CD4-positive, alpha-beta T cell (primary cell): ENCODE measurements around the gene ETS2. TPM values are rescaled to one million over a fixed set of nuclear protein-coding genes. Genes with fewer than 3 reads are reported as not detected.
A peak's percentile ranks its signal among the peaks of the same experiment; 100 is the strongest.

Experiments
- ATAC-seq: fragments of 200-7000 bp; cut with Tn5 transposase; one replicate; pipeline ENCODE4 v1.10.0; 2022; ENCODE audit warnings: mild to moderate bottlenecking; ENCODE audit not compliant: poor library complexity
- CTCF ChIA-PET: fragments of 350-600 bp; sonication (Branson Sonifier 250); formaldehyde crosslinking; loops from one replicate; lab custom pipeline; 2021; ENCODE audit warnings: antibody characterized with exemption, inconsistent platforms; lab: Charles Lee
- POLR2A ChIA-PET: fragments of 350-600 bp; sonication (Branson Sonifier 250); formaldehyde crosslinking; loops from one replicate; lab custom pipeline; 2021; ENCODE audit warnings: antibody characterized with exemption, inconsistent platforms; lab: Charles Lee
- DNase-seq, 14 experiments: peaks; one replicate each; pipeline ENCODE4 v3.0.0-alpha.2; 2013 to 2020; ENCODE audit warnings: mixed read lengths in 2 of 14
- H3K27ac ChIP-seq, 2 donors: one replicate each; pipeline versions ENCODE4 v1.5.1 to v1.7.0; 2013; ENCODE audit warnings: low read length in 2 of 2, low read depth in 1 of 2, mild to moderate bottlenecking in 1 of 2
- H3K27me3 ChIP-seq, 2 experiments: 1 replicate in 1 of 2; 2 replicates in 1 of 2; pipeline versions ENCODE4 v1.6.1 to v1.7.0; 2013; ENCODE audit warnings: low read length in 2 of 2, control low read depth in 1 of 2, mild to moderate bottlenecking in 1 of 2, moderate library complexity in 1 of 2; ENCODE audit not compliant: insufficient read depth in 2 of 2, control insufficient read depth in 1 of 2
- H3K36me3 ChIP-seq: one replicate; pipeline ENCODE4 v1.6.1; 2013; ENCODE audit warnings: low read length, control low read depth; ENCODE audit not compliant: insufficient read depth
- H3K4me1 ChIP-seq: one replicate; pipeline ENCODE4 v1.6.1; 2013; ENCODE audit warnings: low read length, control low read depth; ENCODE audit not compliant: insufficient read depth
- H3K4me3 ChIP-seq: one replicate; pipeline ENCODE4 v1.5.1; 2013; ENCODE audit warnings: mild to moderate bottlenecking, low read length, moderate library complexity
- H3K9me3 ChIP-seq, 2 experiments: 1 replicate in 1 of 2; 2 replicates in 1 of 2; pipeline versions ENCODE4 v1.6.1 to v1.7.0; 2013; ENCODE audit warnings: low read length in 2 of 2, mild to moderate bottlenecking in 2 of 2, control low read depth in 1 of 2, moderate library complexity in 1 of 2; ENCODE audit not compliant: control insufficient read depth in 1 of 2, insufficient read depth in 1 of 2
- H3K27ac Mint-ChIP-seq: one replicate; pipeline ENCODE4 v1.8.0; 2020; ENCODE audit warnings: mixed read lengths
- H3K27me3 Mint-ChIP-seq: one replicate; pipeline ENCODE4 v1.8.0; 2021; ENCODE audit warnings: mixed read lengths
- H3K36me3 Mint-ChIP-seq: one replicate; pipeline ENCODE4 v1.8.0; 2021; ENCODE audit warnings: low read depth, mixed read lengths
- H3K4me1 Mint-ChIP-seq: one replicate; pipeline ENCODE4 v1.8.0; 2021; ENCODE audit warnings: low read depth, mixed read lengths
- H3K4me3 Mint-ChIP-seq: one replicate; pipeline ENCODE4 v1.8.0; 2020; ENCODE audit warnings: mild to moderate bottlenecking, mixed read lengths
- H3K9me3 Mint-ChIP-seq: one replicate; pipeline ENCODE4 v1.8.0; 2020; ENCODE audit warnings: mixed read lengths
- intact Hi-C, 2 experiments: fragments of 100-400 bp; cut with DNase I in 1 of 2; cut with micrococcal nuclease in 1 of 2; formaldehyde crosslinking; loops; one replicate each; pipeline versions ENCODE4 v1.15.1 to v1.9.0; 2023 to 2025; cut with DNase I, micrococcal nuclease
- total RNA-seq, 174 experiments: library from RNA in 2 of 174; stranded (reverse) in 2 of 174; gene quantifications; one replicate each; pipeline ENCODE4 v1.2.3 and lab custom pipeline; 2021 to 2026
- TF ChIP-seq, protein P1 (sequence below): fragments of 200-600 bp; IDR thresholded peaks from one replicate; pipeline ENCODE4 v1.8.0; 2022; ENCODE audit warnings: antibody characterized with exemption, mild to moderate bottlenecking

The ETS2 gene
- total RNA-seq, 2 experiments from 2014 or later = 11.4 to 13.9 TPM

DNA sequence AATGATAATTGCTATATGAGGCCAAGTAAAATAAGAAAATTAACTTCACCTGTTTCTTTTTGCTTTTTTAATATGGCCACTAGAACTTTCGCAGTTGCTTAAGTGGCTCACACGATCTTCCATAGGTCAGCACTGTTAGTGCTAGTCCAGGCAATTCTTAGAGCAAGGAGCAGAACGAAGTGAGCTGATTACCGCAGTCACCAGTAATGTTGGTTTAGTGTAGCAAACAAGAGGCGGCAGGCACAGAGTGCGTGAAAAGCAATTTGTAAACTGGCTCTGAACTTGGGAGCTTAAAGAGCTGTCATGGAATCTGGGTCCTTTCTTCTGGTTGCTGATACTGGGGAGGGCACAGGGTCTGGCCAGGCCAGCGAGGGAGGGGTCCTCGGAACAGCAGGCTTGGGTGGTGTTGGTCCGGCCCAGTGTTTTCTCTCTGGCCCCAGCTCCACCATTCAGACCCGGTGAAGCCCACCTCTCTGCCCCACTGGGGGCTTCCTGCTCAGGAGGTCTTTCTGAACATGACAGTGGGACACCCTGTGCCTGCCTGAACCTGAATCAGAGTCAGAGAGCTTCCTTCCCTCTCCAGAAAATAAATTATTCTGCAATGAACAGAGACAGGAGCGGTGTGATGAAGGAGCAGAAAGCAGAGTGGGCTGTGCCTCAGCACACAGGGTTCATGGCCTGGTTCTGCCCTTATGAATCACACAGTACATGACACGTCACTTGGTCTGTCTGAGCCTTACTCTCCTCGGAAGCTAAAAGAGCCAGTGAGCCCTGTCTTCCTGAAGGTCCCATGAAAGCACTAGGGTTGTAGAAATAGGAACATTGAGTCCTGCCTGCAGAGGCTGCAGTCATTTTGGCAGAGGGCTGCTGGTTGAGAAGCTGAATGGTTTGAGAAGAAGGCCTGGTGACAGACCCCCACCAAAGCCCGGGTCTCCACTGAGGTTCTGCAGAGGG, 11.9 kb downstream of the ETS2 start:
- Mint-ChIP-seq H3K27me3 (no peaks in the 10 kb centered on the region), H3K9me3 (no peaks in the 10 kb centered on the region), H3K4me1 (no peaks in the 10 kb centered on the region), H3K27ac (no peak overlapping the region), H3K4me3 (no peak overlapping the region), H3K36me3 (peaks cover 97% of the 10 kb centered on the region)
- H3K27me3 ChIP-seq = no peaks in the 10 kb centered on the region
- no peak overlapping the region for H3K27ac ChIP-seq
- no peaks in the 10 kb centered on the region for H3K9me3 ChIP-seq
- POLR2A ChIA-PET = no interaction called here
- H3K4me3 ChIP-seq = no peak overlapping the region
- H3K4me1 ChIP-seq = no peaks in the 10 kb centered on the region
- intact Hi-C loops = no loop called here
- CTCF ChIA-PET = interaction anchor here (1.1 kb wide), 1 partner anchor 83 kb away, joined by 3 read pairs; no protein-coding TSS in a partner anchor
- TF ChIP-seq, protein P1, sequence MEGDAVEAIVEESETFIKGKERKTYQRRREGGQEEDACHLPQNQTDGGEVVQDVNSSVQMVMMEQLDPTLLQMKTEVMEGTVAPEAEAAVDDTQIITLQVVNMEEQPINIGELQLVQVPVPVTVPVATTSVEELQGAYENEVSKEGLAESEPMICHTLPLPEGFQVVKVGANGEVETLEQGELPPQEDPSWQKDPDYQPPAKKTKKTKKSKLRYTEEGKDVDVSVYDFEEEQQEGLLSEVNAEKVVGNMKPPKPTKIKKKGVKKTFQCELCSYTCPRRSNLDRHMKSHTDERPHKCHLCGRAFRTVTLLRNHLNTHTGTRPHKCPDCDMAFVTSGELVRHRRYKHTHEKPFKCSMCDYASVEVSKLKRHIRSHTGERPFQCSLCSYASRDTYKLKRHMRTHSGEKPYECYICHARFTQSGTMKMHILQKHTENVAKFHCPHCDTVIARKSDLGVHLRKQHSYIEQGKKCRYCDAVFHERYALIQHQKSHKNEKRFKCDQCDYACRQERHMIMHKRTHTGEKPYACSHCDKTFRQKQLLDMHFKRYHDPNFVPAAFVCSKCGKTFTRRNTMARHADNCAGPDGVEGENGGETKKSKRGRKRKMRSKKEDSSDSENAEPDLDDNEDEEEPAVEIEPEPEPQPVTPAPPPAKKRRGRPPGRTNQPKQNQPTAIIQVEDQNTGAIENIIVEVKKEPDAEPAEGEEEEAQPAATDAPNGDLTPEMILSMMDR = no peak
- DNase-seq (peak in 1 of 14 experiments; percentile 37), ATAC-seq (no peak)
- H3K36me3 ChIP-seq = peaks cover 94% of the 10 kb centered on the region

- Mint-ChIP-seq H3K36me3 (peaks cover 97% of the 10 kb centered on the region), H3K27ac (no peak overlapping the region), H3K27me3 (no peaks in the 10 kb centered on the region), H3K9me3 (no peaks in the 10 kb centered on the region), H3K4me3 (no peak overlapping the region), H3K4me1 (no peaks in the 10 kb centered on the region)
- Histone ChIP-seq H3K27ac (no peak overlapping the region), H3K27me3 (no peaks in the 10 kb centered on the region), H3K9me3 (no peaks in the 10 kb centered on the region), H3K4me3 (no peak overlapping the region), H3K36me3 (peaks cover 92% of the 10 kb centered on the region), H3K4me1 (no peaks in the 10 kb centered on the region)
- DNase-seq = no peak
- intact Hi-C loops = no loop called here
- TF ChIP-seq, protein P1 = no peak
- ChIA-PET POLR2A (no interaction called here), CTCF (interaction anchor here (1.1 kb wide), 1 partner anchor 84 kb away, joined by 3 read pairs; no protein-coding TSS in a partner anchor)
- no peak for ATAC-seq
These were observed 12.6 kb downstream of the ETS2 start for GRCh38 chr21:38818325-38818723.

DNA sequence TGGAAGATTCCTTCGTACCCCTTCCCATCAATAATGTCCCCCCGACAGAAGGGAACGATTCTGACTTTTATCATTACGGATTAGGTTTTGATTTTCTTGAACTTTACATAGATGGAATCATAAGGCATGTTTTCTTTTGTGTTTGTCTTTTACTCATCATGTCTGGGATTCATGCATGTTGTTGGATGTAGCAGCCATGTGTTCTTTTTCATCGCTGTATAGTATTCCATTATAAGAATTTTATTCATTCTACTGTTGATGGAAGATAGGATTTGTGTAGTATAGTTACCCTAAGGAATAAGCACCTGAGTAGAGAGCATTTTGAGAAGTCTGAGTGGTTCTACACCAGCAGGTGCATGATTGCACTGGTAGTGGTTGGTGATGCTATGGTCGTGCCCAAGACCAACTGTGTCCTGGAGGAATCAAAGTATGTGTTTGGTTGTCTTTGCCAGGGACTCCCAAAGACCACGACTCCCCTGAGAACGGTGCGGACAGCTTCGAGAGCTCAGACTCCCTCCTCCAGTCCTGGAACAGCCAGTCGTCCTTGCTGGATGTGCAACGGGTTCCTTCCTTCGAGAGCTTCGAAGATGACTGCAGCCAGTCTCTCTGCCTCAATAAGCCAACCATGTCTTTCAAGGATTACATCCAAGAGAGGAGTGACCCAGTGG, 13.5 kb downstream of the ETS2 start:
- H3K4me3 ChIP-seq = no peak overlapping the region
- H3K4me3 Mint-ChIP-seq = no peak overlapping the region
- no peaks in the 10 kb centered on the region for H3K9me3 Mint-ChIP-seq
- H3K4me1 ChIP-seq = no peaks in the 10 kb centered on the region
- no peaks in the 10 kb centered on the region for H3K4me1 Mint-ChIP-seq
- H3K27me3 ChIP-seq = no peaks in the 10 kb centered on the region
- no peak for ATAC-seq
- H3K27ac Mint-ChIP-seq = no peak overlapping the region
- H3K36me3 ChIP-seq = peaks cover 92% of the 10 kb centered on the region
- H3K9me3 ChIP-seq = no peaks in the 10 kb centered on the region
- peaks cover 99% of the 10 kb centered on the region for H3K36me3 Mint-ChIP-seq
- ChIA-PET CTCF (no interaction called here), POLR2A (no interaction called here)
- H3K27me3 Mint-ChIP-seq = no peaks in the 10 kb centered on the region
- no peak overlapping the region for H3K27ac ChIP-seq
- DNase-seq = no peak
- TF ChIP-seq, protein P1 = no peak
- intact Hi-C loops = no loop called here
